Panc1 (cell line): ENCODE measurements around the gene ATOH8.

Experiments
- CTCF ChIP-seq: fragments of 450-650 bp; IDR thresholded peaks from 2 replicates; pipeline ENCODE4 v1.5.1; 2017; ENCODE audit warnings: mild to moderate bottlenecking
- POLR2AphosphoS5 ChIP-seq: IDR thresholded peaks from 2 replicates; pipeline ENCODE4 v1.6.1; 2012; ENCODE audit warnings: mild to moderate bottlenecking, low read depth, low read length, moderate library complexity
- TCF7L2 ChIP-seq: IDR thresholded peaks from 2 replicates; pipeline ENCODE4 v1.6.1; 2011; ENCODE audit warnings: mild to moderate bottlenecking, low read depth, low read length, inconsistent platforms

DNA sequence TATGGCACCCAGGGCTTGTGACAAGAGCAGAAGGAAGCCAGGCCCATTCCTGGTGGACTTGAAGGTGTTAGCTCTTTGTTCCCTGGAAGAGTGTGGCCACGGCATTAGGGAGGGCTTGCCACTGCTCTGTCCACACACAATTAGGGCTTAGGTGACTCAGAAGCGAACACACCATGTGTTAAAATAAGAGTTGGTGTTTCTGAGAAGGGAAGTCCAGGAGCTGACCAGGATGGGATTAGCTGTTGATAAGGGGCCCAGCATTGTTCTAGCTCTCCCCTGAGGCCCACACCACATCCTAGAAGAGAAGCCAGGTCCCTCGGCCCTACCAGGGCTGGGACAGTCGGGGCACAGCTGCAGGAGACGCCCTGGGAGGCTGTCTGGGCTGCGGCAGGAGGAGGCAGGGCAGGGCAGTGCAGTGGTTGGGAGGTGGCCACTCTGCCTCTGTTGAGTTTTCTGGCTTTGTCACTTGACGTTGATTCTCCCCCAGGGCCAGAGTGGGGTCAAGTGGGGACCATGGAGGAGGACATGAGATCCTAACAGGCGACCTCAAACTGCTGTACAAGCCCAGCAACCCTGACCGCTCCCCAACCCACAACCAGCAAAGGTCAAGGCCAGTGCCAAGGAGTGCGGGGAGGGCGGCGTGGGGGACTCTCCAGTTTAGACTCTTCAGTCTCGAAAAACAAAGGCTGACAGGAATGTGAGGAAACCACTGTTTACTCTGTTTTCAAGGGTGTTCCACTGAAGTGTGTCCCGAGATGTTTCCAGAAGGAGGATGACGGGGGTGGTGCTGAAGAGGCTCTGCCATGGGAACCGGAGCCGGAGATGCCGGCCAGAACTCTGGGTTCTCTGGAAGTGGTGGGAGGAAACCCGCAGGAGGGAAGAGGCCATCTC lies 42.9 kb upstream of the ATOH8 start:
- TF ChIP-seq CTCF (no peak), TCF7L2 (no peak), POLR2AphosphoS5 (no peak)
